Keratinocyte (primary cell): Measurements from ENCODE around the gene VIT.

Source experiments
- EZH2 ChIP-seq: IDR thresholded peaks from one replicate; pipeline ENCODE4 v1.6.1; 2012; ENCODE audit warnings: inconsistent platforms, mild to moderate bottlenecking, low read length, moderate library complexity
- TF ChIP-seq, protein P1 (sequence below), 3 experiments: IDR thresholded peaks in 1 of 3; conservative IDR thresholded peaks in 1 of 3; optimal IDR thresholded peaks in 1 of 3; 2 replicates in 2 of 3; 3 replicates in 1 of 3; pipeline versions ENCODE3 to v1.5.1; 2011; ENCODE audit warnings: low read length in 3 of 3, mild to moderate bottlenecking in 3 of 3, moderate library complexity in 2 of 3, control low read depth in 1 of 3, inconsistent platforms in 1 of 3; ENCODE audit not compliant: insufficient read depth in 2 of 3; ENCODE audit errors: extremely low read depth in 1 of 3

DNA sequence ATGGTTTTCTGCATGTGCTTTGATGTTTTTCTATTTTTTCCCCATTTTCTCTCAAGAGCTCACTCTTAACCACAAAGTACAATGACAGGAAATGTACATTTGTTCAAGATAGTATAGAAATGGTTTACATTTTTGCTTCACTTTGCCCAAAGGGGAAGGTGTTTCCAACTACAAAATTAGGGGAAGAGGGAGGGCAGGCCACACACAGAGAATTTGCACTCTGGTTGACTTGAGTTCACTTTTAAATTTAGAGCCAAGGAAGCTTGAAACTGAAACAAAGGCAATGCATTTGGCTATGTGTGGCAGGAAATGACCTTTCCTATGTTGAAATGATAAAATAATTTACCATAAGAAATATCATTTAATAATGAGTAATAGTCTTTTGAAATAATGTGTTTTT lies 19.1 kb upstream of the VIT start:
- TF ChIP-seq, protein P1, sequence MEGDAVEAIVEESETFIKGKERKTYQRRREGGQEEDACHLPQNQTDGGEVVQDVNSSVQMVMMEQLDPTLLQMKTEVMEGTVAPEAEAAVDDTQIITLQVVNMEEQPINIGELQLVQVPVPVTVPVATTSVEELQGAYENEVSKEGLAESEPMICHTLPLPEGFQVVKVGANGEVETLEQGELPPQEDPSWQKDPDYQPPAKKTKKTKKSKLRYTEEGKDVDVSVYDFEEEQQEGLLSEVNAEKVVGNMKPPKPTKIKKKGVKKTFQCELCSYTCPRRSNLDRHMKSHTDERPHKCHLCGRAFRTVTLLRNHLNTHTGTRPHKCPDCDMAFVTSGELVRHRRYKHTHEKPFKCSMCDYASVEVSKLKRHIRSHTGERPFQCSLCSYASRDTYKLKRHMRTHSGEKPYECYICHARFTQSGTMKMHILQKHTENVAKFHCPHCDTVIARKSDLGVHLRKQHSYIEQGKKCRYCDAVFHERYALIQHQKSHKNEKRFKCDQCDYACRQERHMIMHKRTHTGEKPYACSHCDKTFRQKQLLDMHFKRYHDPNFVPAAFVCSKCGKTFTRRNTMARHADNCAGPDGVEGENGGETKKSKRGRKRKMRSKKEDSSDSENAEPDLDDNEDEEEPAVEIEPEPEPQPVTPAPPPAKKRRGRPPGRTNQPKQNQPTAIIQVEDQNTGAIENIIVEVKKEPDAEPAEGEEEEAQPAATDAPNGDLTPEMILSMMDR (optimal IDR thresholded peaks at IDR 0.05 in 1 of 3, IDR thresholded peaks at IDR 0.05 in 1 of 3, conservative IDR thresholded peaks at IDR 0.05 in 1 of 3; ENCODE audit: extremely low read depth in 1 of 3, insufficient read depth in 2 of 3, low read length in 3 of 3) = no peak
- TF ChIP-seq EZH2 = no peak
